Retinal pigment epithelial cell (primary cell): ENCODE data around the gene OSTM1.
A peak's percentile ranks its signal among the peaks of the same experiment; 100 is the strongest.

ENCODE experiments used
- DNase-seq: peaks from one replicate; pipeline ENCODE4 v3.0.0-alpha.2; 2010; ENCODE audit warnings: low read depth
- H3K4me3 ChIP-seq: 2 replicates; pipeline ENCODE4 v1.5.1; 2011; ENCODE audit warnings: mild to moderate bottlenecking, low read length, control low read depth, moderate library complexity
- CTCF ChIP-seq: conservative IDR thresholded peaks from 2 replicates; pipeline ENCODE4 v1.5.1; 2011; ENCODE audit warnings: low read depth, low read length, control low read depth, inconsistent platforms

OSTM1 gene

GRCh38 chr6:108074359-108075144 lies at the start of gene OSTM1:
Gene OSTM1, minus strand, starts transcription at chr6:108074741. Its CDS starts 90 bp downstream, at chr6:108074651.
- peak; percentile 39 for DNase-seq
- no peak for TF ChIP-seq CTCF
- peak within 1 kb of the TSS; percentile 93 for H3K4me3 ChIP-seq

GRCh38 chr6:108123946-108124345 lies 49.4 kb upstream of the OSTM1 start:
- H3K4me3 ChIP-seq, result no peak overlapping the region
- no peak for DNase-seq
- TF ChIP-seq CTCF, result no peak

DNA sequence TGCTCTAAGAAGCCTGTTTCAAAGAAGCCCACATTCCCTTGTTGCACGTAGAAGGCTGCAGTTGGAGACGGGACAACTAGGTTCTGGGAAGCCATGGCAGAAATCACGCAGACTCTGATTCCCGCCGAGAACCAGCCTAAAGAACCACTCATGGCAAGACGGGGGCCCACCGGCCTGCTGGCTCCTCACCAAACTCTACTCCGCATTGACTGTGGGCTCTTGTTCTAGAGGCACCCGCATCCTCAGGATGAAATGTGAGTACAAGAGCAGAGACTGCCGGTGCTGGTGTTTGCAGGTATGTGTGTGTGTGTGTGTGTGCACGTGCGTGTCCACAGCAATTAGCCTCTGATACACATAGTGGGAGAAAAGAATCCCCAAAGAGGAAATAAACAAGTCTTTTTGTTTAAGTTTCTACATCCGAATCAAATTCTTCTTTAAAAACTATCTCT lies 49.0 kb upstream of the OSTM1 start:
- H3K4me3 ChIP-seq, result no peak overlapping the region
- no peak for DNase-seq
- TF ChIP-seq CTCF, result no peak

- no peak overlapping the region for H3K4me3 ChIP-seq
- no peak for TF ChIP-seq CTCF
- DNase-seq, result no peak
Measured at GRCh38 chr6:108121612-108122011, 47.1 kb upstream of the OSTM1 start.

DNA sequence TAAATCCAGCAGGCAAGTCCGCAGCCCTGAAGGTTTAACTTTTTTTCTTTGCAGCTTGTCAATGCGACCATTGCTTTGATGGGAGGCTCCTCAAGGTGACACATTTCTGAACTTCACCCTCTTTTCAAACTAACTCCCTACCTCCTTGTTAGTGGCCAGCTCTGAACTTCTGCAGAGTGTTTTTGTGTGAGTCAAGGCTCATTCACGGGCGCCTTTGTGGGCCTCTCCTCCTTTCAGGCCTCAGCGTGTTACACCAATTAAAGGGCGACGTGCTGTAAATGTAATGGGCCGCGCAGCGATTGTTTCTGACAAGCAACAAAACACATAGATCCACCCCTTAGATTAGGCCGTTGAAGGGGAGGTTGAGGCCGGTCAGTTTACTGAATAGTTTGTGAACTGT lies 45.8 kb upstream of the OSTM1 start:
- no peak for TF ChIP-seq CTCF
- no peak for DNase-seq
- no peak overlapping the region for H3K4me3 ChIP-seq

- H3K4me3 ChIP-seq, result no peak overlapping the region
- TF ChIP-seq CTCF, result no peak
- no peak for DNase-seq
Measured at GRCh38 chr6:108119769-108120141, 45.2 kb upstream of the OSTM1 start.
